HG02623 (cell line): ENCODE results near the gene A4GNT.
"Not testable (repeated sequence)": the region's sequence is repeated elsewhere in the genome, so short reads cannot be mapped to it uniquely, and the experiment has no call there.

Source experiments
- ATAC-seq: cut with Tn5 transposase; IDR thresholded peaks from one replicate; pipeline ENCODE4 v1.9.1; 2021; ENCODE audit warnings: moderate library complexity; ENCODE audit not compliant: unreplicated experiment

Gene A4GNT

GRCh38 chr3:138132239-138132638, at the start of gene A4GNT:
Gene A4GNT (minus strand): TSS chr3:138132390. CDS start chr3:138131256, 1,134 bp downstream.
- ATAC-seq, result no peak

DNA sequence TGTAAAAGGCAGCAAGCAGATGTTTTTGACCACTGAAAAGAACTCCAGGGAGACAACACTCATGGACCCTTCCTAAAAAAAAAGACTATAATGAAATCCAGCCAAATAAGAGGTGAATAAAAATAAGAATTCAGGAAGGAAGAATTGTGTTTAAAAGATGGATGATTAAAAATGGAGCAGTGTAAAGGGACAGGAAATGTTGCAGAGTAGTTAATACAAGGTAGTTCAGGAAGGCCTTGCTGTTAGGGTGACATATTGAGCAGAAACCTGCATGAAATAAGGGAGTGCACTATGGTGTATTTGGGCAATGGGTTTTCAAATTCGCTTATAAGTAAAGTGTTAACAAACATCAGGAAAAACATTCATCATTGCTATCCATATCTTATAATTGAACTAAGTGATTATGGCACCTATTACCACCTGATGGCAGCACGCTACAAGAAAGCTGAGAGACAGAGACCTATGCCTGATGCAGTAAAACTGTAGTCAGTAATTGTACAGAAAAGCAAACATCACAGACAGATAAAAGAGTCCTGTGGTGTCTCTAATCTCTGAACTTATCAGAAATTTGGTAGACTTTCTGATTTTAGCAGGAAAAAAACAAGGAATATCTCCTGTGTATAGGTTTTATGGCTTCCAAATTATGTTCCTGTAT, 48.3 kb upstream of the A4GNT start:
- ATAC-seq, result no peak

- peak; percentile 90 for ATAC-seq
Observed at GRCh38 chr3:138174421-138175131, 42.4 kb upstream of the A4GNT start, which contains the start of gene DBR1. Gene DBR1 (minus strand): TSS chr3:138174921. CDS start chr3:138174795, 126 bp downstream.

GRCh38 chr3:138173769-138174420, 41.7 kb upstream of the A4GNT start:
- ATAC-seq, result no peak

GRCh38 chr3:138172625-138173024, 40.4 kb upstream of the A4GNT start:
- ATAC-seq, result no peak

GRCh38 chr3:138165061-138165460, 32.9 kb upstream of the A4GNT start:
- ATAC-seq, result no peak

- no peak for ATAC-seq
Observed at GRCh38 chr3:138157743-138158142, 25.6 kb upstream of the A4GNT start.

- no peak for ATAC-seq
Observed at GRCh38 chr3:138154534-138154933, 22.3 kb upstream of the A4GNT start.

DNA sequence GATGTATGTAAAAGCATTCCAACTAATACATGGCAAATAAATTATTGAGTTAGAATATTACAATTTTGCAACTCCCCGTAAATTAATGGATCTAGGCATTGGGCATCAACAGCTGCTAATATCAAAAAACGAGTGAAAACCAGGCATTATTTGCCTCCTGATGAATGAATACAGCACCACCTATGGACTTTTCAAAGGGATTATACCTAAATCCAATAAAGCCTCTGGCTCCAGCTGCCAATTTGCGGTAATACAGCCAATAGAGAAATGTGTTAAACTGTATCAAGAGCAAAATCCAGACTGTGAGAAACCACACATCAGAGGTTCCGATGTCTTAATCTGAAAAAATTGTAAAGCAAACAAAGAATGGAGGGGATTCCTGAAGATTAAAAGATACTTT, 16.3 kb upstream of the A4GNT start:
- ATAC-seq, result no peak

- ATAC-seq, result not testable (repeated sequence)
Observed at GRCh38 chr3:138142181-138142580, 10.0 kb upstream of the A4GNT start.

DNA sequence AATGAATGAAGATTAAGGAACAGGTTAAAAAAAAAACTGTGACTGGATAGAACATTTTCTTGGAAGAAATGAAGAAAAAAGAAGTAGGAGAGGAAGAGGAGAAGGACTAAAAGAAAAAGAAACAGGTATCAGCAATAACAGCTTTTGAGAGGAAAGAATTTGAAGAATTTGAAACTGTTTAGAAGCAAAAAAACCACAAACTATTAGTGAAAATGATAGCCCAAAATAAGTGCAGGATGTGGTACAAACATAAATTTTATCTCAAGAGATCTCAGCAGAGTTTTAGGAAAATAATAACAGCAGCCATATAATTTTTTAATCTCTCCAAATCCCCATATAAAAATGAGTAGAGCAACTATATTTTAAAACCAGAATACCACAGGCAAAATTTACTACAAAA, 8.8 kb upstream of the A4GNT start:
- no peak for ATAC-seq

- no peak for ATAC-seq
Observed at GRCh38 chr3:138139691-138140090, 7.5 kb upstream of the A4GNT start.

DNA sequence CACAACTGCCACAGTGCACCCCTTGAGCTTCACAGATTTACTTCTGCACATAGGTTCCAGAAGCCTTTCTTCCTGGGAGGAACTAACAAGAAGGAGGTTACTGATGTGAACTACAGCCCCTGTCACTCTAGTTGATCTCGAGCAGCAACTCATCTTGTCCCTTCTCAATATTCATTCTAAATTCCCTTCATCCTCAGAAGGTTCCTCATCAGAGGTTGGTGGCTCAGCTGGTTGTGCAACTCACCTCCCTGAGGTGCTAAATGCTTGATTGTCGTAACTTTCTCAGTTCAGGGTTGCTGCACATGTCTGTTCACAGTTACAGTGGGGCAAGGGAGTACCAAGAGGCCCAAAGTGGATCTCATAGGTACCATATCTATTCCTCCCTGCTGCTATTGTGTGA, 5.7 kb upstream of the A4GNT start:
- ATAC-seq, result no peak

DNA sequence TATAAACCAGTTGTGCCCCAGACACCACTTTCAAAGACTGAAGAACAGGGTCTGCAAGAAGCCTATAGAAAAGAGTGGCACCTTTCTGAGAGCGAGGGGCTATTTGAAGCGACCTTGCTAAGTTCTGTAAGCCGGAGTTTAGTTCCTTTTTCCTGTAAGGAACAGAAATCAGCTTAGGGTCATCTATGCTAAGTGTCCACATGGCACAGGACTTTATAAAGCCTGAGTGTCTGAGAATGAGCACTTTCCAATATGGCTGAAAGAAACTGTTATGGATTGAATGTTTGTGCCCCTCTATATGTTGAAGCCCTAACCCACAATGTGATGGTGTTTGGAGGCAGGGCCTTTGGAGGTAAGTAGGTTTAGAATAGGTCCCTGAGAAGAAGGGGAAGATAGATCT, 4.0 kb upstream of the A4GNT start:
- no peak for ATAC-seq

DNA sequence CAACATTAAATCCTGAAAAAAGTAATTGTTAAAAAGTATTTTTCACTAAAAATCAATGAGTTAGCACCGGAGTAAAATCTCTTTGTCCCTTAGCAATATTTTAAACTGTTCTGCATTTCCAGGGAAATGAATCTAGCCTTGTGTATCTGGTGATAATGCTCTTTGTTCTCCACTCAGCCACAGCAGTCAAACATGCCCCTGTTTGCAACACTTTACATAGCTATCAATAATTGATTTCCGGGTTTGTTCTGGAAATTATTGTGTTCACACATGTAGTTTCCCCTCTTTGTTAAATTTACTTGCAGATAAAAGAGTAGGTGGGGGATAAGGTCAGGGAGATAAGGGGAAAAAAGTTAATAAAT, 3.6 kb upstream of the A4GNT start:
- no peak for ATAC-seq

DNA sequence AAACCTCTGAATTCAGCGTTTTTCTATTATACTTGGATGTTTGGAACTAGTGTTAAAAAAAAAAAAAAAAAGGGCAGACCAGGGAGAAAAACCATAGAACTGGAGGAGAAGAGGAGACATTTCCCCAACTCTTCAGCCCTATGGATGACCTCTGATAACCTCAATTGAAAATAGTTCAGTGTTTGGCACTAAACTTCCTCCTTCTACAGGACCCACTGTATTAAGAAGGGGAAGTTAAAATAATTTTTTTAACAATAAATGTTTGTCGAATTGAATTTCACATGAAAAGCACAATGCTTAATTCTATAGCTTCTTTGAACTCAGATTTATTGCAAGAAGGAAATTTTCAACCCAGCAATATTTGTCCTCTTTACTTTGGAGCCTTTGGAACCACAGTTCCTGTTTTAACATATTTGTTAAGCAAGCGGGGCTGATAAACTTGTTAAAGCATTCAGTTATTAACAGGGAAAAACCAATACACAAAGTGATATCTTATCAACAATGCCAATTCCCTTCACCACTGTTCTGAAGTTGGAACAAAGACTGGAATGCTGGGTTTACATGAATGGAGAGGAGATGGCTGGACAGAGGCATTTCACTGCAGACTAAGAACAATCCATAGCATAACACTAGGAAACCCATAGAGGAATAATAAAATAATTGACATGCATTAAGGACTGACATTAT, 3.1 kb upstream of the A4GNT start:
- no peak for ATAC-seq

GRCh38 chr3:138127636-138128365, 4.4 kb downstream of the A4GNT start:
- ATAC-seq, result no peak

GRCh38 chr3:138125548-138126221, 6.5 kb downstream of the A4GNT start:
- no peak for ATAC-seq

DNA sequence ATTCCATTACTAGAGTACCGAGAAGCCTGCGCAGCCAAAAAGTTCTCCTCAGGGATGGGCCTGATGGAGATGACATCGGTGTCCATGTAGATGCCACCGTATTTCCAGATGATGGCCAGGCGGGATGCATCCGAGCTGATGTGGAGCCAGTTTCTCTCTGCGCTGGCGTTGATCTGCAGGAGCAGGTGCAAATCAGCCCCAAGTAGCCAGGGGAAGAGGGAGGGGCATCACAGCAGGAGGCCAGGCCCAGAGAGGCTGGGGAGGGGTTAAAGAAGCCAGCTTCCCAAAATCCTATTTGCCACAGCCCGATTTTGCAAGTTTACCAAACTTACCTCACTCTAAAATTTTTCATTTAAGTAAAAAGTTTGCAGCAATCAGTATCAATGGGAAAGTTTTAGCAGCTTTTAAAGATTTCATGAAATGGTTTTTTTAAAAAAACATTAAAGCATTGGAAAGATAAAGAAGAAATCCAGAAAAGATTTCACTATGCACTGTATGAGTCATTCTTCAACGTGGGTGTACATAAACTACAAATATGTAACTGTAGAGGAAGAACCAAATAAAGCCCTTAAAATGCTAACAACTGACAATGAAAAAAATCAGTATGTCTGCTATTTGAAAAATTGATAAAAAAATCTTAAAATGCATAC, 7.4 kb downstream of the A4GNT start:
- no peak for ATAC-seq

DNA sequence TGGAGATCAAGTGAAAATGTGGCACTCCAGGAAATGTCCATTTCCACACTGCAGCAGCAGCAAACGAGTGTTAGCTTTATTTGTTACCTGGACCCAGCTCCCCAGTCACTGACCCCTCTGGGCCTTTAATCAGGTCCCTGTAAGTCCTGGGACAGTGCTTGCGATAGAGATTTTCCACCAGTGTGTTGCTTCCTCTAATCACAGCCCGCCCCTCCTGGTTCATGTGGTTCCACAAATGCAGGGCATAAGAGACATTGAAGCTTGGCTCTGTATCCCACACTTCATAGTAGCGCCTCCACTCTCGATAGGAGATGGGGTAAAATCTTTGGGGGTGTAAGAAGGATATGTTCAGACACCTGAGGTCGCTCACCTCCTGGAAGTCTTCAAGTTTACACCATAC, 8.0 kb downstream of the A4GNT start:
- ATAC-seq, result no peak
